NCI-H1694 treated with DMSO at 0.1 percent for 48 hours (cell line): Measurements from ENCODE around the gene PIKFYVE.
"Not testable (repeated sequence)": the region's sequence is repeated elsewhere in the genome, so short reads cannot be mapped to it uniquely, and the experiment has no call there.

ENCODE experiments used
- DNase-seq: peaks from one replicate; lab custom pipeline; 2025; lab: John Stamatoyannopoulos, UW

The PIKFYVE gene

GRCh38 chr2:208300847-208301618 lies 35.0 kb downstream of the PIKFYVE start:
- DNase-seq, result no peak

- DNase-seq, result no peak
Observed at GRCh38 chr2:208304157-208304556, 38.1 kb downstream of the PIKFYVE start.

- DNase-seq, result no peak
Observed at GRCh38 chr2:208304695-208305094, 38.6 kb downstream of the PIKFYVE start.

- DNase-seq, result no peak
Observed at GRCh38 chr2:208306291-208306690, 40.2 kb downstream of the PIKFYVE start.

DNA sequence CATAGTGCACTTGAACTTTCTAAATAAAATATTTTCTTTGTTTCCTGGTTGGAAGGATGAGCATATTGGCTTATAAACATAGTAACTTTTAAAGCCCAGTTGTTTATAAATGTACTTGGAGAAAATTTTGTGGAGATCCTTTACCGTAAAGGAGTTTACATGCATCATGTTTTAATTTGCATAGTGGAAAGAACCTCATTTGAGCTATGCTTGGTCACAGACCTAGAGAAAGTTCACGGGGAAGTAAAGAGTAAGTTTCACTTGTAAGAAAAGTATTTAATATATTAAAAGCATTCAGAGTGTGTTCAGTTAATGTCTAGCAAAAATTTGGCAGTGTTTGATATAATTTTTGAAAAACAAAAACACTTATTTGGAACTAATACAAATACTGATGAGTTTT lies 45.3 kb downstream of the PIKFYVE start:
- no peak for DNase-seq

DNA sequence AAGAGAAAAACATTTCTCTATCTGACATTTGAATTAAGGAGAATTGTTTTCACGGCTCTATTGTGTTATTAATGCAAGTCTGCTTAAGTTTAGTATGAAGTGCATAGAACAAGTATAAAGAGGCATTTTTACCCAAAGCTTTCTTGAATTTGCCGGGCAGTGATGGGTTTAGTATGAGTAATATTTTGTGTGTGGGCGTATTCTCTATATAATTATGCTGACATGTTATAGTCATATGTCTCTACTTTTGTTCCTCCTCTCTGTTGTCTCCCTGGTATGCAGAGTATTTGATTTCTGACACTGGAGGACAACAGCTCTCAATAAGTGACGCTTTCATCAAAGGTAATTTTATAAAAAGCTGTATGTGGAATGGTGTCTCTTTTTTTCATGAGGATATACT lies 45.9 kb downstream of the PIKFYVE start:
- no peak for DNase-seq

- DNase-seq, result no peak
Observed at GRCh38 chr2:208315081-208315788, 49.2 kb downstream of the PIKFYVE start.

DNA sequence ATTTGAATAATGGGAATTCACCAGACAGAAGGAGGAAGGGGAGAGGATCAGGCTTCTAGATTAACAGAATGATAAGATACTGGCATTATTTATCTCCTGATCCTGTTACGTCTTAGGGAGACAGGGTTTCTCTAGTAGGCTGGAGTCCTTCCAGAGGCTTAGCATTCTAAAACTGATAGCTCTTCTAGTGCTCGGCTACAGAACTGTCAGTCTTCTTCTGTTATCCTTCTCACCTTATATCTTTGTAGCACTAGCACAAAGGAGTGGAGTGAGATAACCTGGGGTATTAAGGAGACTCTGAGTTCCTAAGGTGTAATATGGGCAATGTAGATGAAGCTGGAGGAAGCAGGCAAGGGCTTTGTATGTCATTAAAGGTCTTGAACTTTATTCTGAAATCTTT lies 52.1 kb downstream of the PIKFYVE start:
- DNase-seq, result no peak

DNA sequence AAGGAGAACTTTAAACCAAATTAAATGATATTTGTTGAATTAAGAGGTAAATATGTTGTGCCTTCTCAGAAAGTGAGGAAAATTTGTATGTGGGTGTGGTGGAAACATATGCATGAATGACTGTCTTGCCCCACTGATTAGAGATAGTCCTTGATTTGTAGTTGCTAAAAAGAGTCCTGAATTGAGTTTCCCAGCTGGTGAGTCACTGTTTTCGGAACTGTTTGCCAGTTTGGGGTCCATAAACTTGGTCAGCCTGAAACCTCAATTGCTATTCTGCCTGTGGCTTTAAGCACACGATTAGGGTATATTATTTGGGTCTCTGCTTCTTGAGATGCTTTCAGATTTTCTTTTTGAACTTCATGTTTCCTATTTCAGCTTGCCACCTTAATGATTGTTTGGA lies 53.3 kb downstream of the PIKFYVE start:
- DNase-seq, result no peak

GRCh38 chr2:208320686-208321085 lies 54.6 kb downstream of the PIKFYVE start:
- DNase-seq, result no peak

DNA sequence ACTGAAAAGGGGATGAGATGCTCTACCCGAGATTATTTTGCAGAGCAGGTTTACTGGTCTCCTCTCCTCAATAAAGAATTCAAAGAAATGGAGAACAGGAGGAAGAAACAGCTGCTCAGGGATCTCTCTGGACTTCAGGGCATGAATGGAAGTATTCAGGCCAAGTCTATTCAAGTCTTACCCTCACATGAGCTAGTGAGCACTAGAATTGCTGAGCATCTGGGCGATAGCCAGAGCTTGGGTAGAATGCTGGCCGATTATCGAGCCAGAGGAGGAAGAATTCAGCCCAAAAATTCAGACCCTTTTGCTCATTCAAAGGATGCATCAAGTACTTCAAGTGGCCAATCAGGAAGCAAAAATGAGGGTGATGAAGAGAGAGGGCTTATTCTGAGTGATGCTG lies 60.0 kb downstream of the PIKFYVE start:
- no peak for DNase-seq

DNA sequence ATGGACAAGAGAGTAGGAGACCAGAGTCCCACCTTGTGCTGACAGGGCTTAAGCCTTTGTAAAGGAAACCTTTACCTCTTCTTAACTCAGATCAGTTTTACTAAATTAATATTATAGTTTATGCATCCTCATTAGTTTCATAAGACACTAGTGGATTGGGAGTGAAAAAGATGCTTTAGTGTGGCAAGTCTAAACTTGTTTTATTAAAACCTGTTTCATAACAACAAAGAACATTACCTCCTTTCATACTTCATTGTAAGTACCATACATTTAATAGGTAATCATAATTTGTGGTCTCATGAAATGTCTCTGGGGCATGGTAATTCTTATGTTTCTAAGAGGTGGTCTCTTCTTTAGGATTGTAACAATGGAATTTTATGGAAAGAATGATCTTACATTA lies 63.4 kb downstream of the PIKFYVE start:
- no peak for DNase-seq

DNA sequence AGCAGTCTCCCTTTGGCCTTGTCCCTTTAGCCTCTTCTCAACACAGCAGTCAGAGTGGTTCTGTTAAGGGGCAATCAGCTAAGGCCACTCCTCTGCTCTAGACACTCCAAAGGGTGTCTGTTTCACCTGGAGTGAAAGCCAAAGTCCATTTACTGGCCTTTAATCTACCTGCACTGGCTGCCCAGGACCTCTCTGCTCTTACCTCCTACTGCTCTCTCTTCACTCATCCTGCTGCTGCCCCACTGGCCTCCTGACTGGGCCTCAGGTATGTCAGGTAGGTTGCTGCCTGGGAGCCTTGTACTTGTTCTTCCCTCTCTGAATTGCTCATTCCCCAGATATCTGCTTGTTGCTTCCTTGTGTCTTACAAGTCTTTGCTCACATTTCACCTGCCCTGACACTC lies 68.2 kb downstream of the PIKFYVE start:
- no peak for DNase-seq

GRCh38 chr2:208346756-208347155 lies 80.7 kb downstream of the PIKFYVE start:
- no peak for DNase-seq

- no peak for DNase-seq
Observed at GRCh38 chr2:208350610-208351009, 84.6 kb downstream of the PIKFYVE start.

- no peak for DNase-seq
Observed at GRCh38 chr2:208352644-208353567, 86.9 kb downstream of the PIKFYVE start.

- DNase-seq, result no peak
Observed at GRCh38 chr2:208354964-208355381, 88.9 kb downstream of the PIKFYVE start.

GRCh38 chr2:208356420-208356819 lies 90.4 kb downstream of the PIKFYVE start:
- DNase-seq, result not testable (repeated sequence)

- no peak for DNase-seq
Observed at GRCh38 chr2:208356846-208357574, 91.0 kb downstream of the PIKFYVE start.

- no peak for DNase-seq
Observed at GRCh38 chr2:208358758-208359631, 92.9 kb downstream of the PIKFYVE start.

DNA sequence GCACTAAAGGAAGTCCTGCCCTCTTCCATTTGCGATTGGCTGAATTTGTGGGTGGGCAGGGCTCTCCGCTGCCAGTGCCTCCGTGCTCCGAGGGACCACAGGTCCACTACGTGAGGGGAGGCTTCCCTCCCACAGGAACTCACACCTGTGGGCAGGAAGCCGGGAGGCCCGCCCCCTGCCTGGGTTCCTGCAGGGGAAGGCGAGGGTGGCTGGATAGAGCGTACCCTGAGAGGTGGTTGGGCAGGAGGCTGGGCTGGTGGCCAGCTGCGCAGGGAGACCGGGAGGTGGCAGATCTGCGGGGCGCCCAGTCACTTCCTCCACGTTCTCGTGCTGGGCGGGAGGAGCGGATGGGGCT lies 93.6 kb downstream of the PIKFYVE start:
- no peak for DNase-seq
